GM12891 (cell line): ENCODE data around the gene SULT1A2.
"Not testable (repeated sequence)": the region's sequence is repeated elsewhere in the genome, so short reads cannot be mapped to it uniquely, and the experiment has no call there.

Experiments
- DNase-seq: peaks from one replicate; pipeline ENCODE4 v3.0.0; 2011; ENCODE audit warnings: low spot score; ENCODE audit not compliant: insufficient read length
- FAIRE-seq: peaks from 2 replicates; lab custom pipeline; 2011; peaks lifted over from hg19 to GRCh38; lab: Jason Lieb, UNC
- PAX5 ChIP-seq: IDR thresholded peaks from 2 replicates; pipeline ENCODE4 v1.6.1; 2011; ENCODE audit warnings: low read length, moderate library complexity, mild to moderate bottlenecking; ENCODE audit not compliant: insufficient read depth, severe bottlenecking
- POLR2A ChIP-seq: IDR thresholded peaks from 2 replicates; pipeline ENCODE4 v1.6.1; 2011; ENCODE audit warnings: low read depth, low read length, control low read depth
- POLR2AphosphoS5 ChIP-seq: IDR thresholded peaks from 2 replicates; pipeline ENCODE4 v1.6.1; 2011; ENCODE audit warnings: low read depth, low read length, control low read depth
- POU2F2 ChIP-seq: IDR thresholded peaks from 2 replicates; pipeline ENCODE4 v1.6.1; 2011; ENCODE audit warnings: low read depth, mild to moderate bottlenecking, control low read depth, low read length, moderate library complexity
- SPI1 ChIP-seq: IDR thresholded peaks from 2 replicates; pipeline ENCODE4 v1.6.1; 2011; ENCODE audit warnings: low read depth, low read length, control low read depth
- TAF1 ChIP-seq: IDR thresholded peaks from 2 replicates; pipeline ENCODE4 v1.6.1; 2011; ENCODE audit warnings: low read depth, low read length, control low read depth

SULT1A2 gene

DNA sequence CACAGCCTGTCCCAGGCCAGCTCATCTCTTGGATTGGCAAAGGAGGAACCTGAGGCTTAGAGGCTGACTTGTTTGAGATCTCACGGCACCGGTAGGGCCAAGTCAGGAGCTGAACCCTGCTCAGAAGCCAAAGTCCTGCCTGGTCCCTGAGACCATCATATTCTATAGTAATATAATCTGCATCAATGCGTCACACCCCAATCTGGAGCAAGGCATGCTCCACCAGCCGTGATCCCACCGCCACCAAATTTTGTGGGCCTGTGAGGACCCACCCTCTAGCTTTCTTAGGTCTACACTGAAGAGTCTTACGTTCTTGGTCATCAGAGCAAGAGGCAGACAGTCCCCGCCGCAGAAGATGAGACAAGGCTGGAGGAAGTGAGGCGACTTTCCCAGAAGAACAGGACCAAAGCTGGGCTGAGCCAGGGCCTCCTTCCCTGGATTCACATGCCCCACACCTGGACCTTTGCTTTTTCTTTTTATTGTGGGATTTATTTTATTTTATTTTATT lies 10.3 kb upstream of the SULT1A2 start:
- TF ChIP-seq POU2F2 (no peak), POLR2AphosphoS5 (no peak), POLR2A (no peak)
- DNase-seq (no peak), FAIRE-seq (no peak)

DNA sequence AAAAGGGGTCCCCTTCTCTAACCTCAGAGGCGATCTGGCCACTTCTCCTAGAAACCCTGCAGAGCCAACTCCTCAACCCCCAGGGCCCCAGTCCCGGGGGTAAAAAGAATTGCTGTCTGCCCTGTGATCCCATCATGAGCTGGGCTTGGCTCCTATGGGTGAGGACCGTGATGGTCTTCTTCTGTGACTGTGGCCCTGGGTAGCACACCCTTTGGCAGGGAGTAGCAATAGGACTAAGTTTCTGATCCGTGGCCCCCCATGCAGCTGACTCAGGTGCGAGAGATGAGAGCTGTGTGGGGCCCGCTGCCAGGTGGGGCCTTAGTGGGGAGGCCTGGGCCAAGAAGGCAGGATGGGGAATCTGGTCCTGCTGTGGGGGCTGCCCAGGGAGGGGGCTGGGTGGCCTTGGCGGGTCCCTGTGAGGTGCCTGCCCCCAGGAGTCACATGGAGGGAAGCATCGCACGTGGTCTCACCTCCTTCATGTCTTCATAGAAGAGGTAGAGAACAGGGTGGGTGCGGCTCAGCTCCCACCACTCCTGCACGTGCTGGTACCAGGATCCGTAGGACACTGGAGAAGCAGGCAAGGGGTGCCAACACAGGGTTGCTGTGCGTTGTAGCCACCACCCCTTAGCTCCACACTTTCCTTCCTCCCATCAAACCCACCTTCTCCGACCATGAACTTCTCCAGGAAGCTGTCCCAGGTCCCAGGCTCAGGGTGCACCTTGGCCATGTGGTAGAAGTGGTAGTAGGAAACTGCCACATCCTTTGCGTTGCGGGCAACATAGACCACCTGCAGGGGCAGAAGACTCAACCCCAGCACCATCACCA lies 9.7 kb upstream of the SULT1A2 start:
- DNase-seq (no peak), FAIRE-seq (no peak)

DNA sequence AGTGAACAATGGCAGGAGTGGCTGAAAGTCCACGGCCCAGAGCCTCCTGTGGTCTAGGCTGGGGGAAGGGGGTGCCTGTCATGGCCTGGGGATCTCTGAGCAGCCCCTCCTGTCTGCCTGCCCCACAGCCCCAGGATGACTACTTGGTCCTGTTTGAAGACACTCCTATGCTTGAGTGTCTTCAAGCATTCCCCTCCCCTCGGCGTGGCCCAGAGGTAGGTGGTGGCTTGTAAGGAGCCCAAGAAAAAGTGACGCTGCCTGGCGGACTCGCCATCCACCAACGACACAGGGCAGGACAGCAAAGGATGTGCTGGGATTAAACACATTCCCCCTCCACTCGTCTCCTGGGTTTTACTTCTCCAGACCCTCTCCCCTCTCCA lies 7.3 kb upstream of the SULT1A2 start:
- FAIRE-seq (no peak), DNase-seq (no peak)
- no peak for TF ChIP-seq TAF1
- TF ChIP-seq POU2F2, result no peak
- TF ChIP-seq SPI1, result no peak
- no peak for TF ChIP-seq PAX5
- TF ChIP-seq POLR2AphosphoS5, result no peak
- TF ChIP-seq POLR2A, result no peak

More for the DNA sequence above, 9.7 kb upstream of the SULT1A2 start:
- TF ChIP-seq POU2F2 (no peak), PAX5 (no peak)

DNA sequence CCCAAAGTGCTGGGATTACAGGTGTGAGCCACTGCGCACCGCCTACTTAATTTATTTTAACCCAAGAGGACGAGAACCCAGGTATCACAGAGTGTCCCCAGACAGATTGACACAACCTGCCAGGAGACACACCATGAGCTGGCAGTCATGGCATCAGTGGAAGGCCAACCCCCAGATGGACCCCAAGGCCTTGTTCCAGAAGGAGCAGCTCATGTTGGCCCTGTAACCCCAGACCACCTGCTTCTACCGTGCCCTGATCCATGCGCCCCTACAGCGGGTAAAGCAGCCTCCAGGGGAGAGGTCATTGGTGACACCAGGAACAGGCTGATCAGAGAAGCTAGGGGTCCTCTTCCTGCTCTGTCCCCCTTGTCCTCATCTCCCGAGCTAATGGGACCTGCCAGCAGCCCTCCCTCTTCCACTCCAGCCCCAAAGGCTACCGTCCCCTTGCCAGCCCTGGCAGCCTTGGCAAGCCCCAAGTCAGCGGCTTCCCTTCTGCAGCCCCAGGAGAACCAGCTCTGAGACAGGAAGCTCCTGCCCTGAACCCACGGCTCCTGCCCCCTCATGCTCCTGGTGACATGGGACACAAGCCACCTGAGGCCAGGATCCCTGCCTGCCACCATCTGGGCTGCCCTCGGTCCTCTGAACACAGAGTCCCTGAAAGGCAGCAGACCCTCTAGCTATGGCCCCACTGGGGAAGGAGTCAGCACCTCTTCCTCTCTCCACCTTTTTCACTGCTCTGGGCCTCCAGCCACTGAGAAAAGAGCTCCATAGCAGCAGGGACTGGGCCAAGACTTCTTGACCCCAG lies 6.7 kb upstream of the SULT1A2 start:
- TF ChIP-seq SPI1 (no peak), PAX5 (no peak), POLR2AphosphoS5 (no peak), TAF1 (no peak), POLR2A (no peak), POU2F2 (no peak)
- no peak for FAIRE-seq
- no peak for DNase-seq

DNA sequence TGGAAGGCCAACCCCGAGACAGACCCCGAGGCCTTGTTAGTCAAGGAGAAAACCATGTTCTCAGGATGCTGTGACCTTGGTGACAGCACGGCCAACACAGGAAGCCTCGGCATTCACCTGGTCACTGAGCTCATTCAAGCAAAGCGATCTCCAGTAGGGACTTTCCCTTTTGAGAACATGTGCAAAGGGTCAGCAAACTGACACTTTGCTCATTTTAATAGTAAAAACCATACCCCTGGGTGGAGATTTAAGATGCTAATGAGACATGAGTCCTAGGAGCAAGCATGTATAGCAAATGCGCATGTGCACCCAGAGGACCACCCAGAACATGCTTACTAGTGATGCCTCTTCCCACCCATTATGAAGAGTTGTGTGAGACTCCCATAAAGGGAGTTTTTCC lies 5.7 kb upstream of the SULT1A2 start:
- DNase-seq (no peak), FAIRE-seq (no peak)
- TF ChIP-seq PAX5 (no peak), TAF1 (no peak), POU2F2 (no peak), POLR2AphosphoS5 (no peak), POLR2A (no peak), SPI1 (no peak)

DNA sequence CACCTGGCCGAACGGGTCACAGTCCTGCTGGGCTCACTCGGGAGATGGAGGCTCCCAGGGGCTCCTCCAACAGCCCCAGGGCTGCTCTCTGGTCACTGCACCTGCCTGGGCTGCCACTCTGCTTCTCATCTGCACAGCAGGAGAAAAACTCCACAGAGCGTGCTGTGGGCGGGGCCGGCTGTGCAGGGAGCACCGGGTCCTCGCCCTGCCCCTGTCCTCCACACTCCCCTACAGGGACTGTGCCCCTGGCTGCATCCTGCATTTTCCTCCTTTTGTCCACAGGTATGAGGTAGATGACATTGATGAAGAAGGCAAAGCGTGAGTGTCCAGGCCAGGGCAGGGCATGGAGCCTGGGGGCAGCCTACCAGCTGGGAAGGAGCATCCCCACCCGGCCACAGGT lies 5.2 kb upstream of the SULT1A2 start:
- FAIRE-seq, DNase-seq: not testable (repeated sequence)

DNA sequence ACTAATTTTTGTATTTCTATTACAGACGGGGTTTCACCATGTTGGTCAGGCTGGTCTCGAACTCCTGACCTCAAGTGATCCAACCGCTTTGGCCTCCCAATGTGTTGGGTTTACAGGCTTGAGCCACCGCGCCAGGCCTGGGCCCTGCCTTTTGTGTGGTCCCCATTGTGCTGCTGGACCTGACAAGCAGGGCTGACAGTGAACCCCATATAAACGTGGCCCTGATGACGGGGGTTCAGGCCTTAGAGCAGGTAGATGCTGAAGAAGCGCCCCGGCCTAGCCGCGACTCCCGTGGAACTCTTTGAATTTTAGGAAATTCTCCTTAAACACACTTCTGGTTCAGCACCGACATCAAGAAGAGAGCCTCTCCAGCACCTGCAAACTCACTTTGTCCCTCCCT lies 4.7 kb upstream of the SULT1A2 start:
- not testable (repeated sequence) for FAIRE-seq, DNase-seq

DNA sequence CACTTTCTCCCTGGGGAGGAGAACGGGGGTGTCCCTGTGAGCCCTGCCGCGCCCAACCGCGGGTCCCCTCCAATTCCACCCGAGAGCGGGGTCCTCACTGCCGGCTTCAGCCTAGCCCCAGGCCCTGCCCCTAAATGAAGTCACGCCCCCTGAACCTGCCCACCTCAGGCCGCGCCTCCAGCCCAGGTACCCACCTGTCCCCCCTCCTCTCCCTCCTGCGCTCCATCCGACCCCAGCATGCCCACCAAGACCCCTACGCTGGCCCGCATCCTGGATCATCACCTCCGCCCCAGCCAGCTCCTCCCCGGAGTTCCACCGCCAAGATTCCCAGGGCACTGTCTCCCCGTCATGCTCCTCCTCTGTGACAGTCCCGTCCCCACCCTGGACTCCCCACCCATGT lies 4.1 kb upstream of the SULT1A2 start:
- not testable (repeated sequence) for DNase-seq, FAIRE-seq

DNA sequence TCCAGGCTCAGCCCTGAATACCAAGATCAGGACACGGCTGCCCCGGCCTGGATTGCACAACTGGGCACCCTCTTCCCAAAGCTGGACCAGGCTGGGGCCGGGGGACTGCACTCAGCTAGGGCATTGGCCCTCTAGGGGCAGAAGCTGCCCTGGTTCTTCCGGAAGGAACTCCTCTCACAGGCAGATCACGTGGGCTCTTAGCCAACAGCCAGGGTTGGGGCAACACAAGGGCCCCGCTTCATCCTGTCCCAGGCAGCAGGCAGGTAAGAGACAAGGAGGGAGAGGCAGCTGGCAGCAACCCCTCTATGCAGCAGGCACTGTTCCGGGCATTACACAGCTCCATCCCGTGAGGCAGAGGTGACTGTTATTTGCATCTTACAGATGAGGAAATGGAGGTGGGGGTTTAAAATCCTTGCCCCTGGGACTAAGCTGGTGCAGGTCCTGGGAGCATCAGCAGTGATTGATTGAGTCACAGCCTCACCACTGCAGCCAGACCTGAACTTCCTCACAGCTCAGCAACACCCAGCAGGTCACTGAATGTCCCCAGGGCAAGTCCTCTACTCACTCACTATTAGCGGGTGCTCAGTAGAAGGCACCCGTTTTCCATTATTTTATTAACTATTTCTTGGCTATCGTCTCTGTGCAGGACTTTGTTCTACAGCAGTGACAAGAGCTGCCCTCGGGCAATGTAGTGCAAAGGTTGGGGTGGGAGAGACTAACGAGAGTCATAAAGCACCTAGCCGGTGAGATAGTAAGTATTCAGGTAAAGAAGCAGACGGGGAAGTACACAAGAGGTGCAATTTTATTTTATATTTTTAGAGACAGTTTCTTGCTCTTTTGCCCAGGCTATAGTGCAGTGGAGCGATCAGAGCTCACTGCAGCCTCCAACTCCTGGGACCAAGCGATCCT lies 2.8 kb upstream of the SULT1A2 start:
- FAIRE-seq, result peak; percentile 93

DNA sequence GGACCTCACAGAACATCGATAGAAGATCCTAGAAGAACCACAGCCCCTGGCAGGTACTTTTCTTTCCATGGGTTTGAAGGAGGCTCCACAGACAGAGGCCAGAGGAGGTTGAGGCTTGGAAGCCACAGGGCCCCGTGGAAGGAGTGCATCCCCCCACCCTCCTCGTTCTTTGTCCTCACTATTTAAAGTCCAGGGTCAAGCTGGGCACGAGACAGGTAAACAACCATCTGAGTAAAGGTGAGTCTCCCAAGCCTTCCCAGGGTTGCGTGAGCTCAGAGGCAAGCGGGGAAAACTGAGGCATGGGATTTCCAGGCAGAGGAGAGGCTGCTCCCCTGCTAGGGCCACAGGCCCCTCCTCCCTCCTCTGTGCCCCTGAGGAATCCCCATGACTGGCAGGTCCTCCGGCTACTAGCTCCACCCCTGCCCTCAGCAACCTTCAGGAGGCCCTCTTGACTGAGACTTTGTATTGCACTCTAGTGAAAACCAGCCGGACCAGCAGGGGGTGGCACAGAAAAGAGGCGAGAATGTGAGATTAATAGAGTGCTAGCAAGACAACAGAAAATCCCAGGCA lies 927 bp upstream of the SULT1A2 start:
- FAIRE-seq, result no peak
- TF ChIP-seq SPI1 (no peak), POLR2AphosphoS5 (no peak), POU2F2 (no peak), PAX5 (no peak), TAF1 (no peak), POLR2A (no peak)
- DNase-seq, result peak; percentile 41

More for the DNA sequence above, 2.8 kb upstream of the SULT1A2 start:
- DNase-seq, result not testable (repeated sequence)
